NCI-H2171 treated with DMSO at 0.1 percent for 48 hours (cell line): ENCODE data around the gene ERFL.

Source experiments
- DNase-seq: peaks from one replicate; lab custom pipeline; 2025; lab: John Stamatoyannopoulos, UW

The ERFL gene

GRCh38 chr19:41913538-41914423 is 14.5 kb downstream of the ERFL start:
- no peak for DNase-seq

GRCh38 chr19:41912899-41913537 is 15.2 kb downstream of the ERFL start:
- no peak for DNase-seq

GRCh38 chr19:41911889-41912731 is 16.1 kb downstream of the ERFL start:
- no peak for DNase-seq

- no peak for DNase-seq
Measured at GRCh38 chr19:41910992-41911888, 17.0 kb downstream of the ERFL start.

- DNase-seq, result no peak
Measured at GRCh38 chr19:41910240-41910991, 17.8 kb downstream of the ERFL start.

GRCh38 chr19:41909706-41910105 is 18.5 kb downstream of the ERFL start:
- no peak for DNase-seq

GRCh38 chr19:41908724-41909464 is 19.4 kb downstream of the ERFL start:
- no peak for DNase-seq

- DNase-seq, result no peak
Measured at GRCh38 chr19:41907994-41908615, 20.1 kb downstream of the ERFL start.

- DNase-seq, result no peak
Measured at GRCh38 chr19:41906916-41907680, 21.2 kb downstream of the ERFL start.

- DNase-seq, result no peak
Measured at GRCh38 chr19:41906271-41906670, 22.0 kb downstream of the ERFL start.

- no peak for DNase-seq
Measured at GRCh38 chr19:41905273-41906002, 22.8 kb downstream of the ERFL start.

- DNase-seq, result no peak
Measured at GRCh38 chr19:41904118-41904870, 24.0 kb downstream of the ERFL start.

- no peak for DNase-seq
Measured at GRCh38 chr19:41903193-41903953, 24.9 kb downstream of the ERFL start.

GRCh38 chr19:41902594-41902993 is 25.7 kb downstream of the ERFL start:
- no peak for DNase-seq

- DNase-seq, result no peak
Measured at GRCh38 chr19:41901707-41902360, 26.4 kb downstream of the ERFL start.

GRCh38 chr19:41898235-41898634 is 30.0 kb downstream of the ERFL start:
- DNase-seq, result no peak
